ENCODE data around the gene KCNH8.
"Not testable (repeated sequence)": the region's sequence is repeated elsewhere in the genome, so short reads cannot be mapped to it uniquely, and the experiment has no call there.

Gene KCNH8

DNA sequence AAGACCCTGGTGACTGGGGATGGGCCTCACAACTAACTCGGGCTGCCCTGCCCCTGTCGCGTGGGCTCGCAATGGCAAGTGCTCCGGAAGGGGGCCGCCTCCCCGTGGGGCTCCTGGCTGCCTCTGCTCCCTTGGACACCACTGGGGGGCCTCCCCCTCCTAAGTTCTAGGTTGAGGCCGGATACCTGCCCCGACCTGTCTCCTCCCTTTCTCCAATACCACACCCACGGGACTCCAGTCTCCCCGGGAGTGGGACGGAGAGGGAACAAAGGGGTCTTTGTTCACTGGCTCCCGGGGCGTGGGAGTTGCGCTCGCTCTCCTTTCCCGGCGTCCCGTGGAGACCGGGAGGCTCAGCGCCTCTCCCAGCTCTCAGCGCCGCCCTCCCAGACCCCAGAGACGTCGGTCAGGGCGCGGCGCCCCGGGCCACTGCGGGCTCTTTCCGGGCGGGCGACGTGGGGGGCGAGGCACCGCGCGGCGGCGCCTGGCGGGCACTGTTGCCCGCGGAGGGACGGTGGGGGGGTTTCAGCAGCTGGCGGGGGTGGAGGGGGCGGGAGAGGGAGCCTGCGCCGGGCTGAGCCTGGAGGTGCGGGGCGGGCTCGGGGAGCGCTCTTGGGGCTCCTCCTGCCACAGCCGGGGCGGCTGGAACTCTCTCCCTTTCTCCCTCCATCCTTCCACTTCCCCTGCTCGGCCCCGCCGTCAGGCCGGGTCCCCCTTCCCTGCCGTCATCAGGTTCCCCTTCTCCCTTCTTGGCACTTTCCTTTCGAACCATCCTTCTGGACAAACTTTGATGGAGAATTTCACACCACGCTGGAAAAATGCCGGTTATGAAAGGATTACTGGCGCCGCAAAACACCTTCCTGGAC is at the start of gene KCNH8:
TSS of gene KCNH8 (plus strand) at position 606 of the 863 bp plus-strand sequence. CDS start at position 816, 210 bp downstream.
- H3K9ac ChIP-seq (ENCODE audit: low read length) = peak within 1 kb of the TSS; percentile 59
- H4K20me1 ChIP-seq (ENCODE audit: insufficient read depth, low read length) = peaks cover 3% of the 10 kb centered on the region; the same call in 1 of the 2 replicates
- H2AFZ ChIP-seq (ENCODE audit: low read depth, low read length) = peak within 1 kb of the TSS; percentile 92
- peak within 1 kb of the TSS; percentile 81 for H3K4me3 ChIP-seq (ENCODE audit: low read length)
- H3K36me3 ChIP-seq (replicated peaks; ENCODE audit: low read depth, low read length) = no peaks in the 10 kb centered on the region
- H3K4me2 ChIP-seq (ENCODE audit: low read length) = peak within 1 kb of the TSS; percentile 87
- no peaks in the 10 kb centered on the region for H3K27me3 ChIP-seq (ENCODE audit: low read depth, low read length)
- H3K9me3 ChIP-seq (ENCODE audit: insufficient read depth, low read length) = no peaks in the 10 kb centered on the region
- no peak for TF ChIP-seq EZH2phosphoT487 (IDR thresholded peaks at IDR 0.05; ENCODE audit: low read depth)
- TF ChIP-seq, protein P1, sequence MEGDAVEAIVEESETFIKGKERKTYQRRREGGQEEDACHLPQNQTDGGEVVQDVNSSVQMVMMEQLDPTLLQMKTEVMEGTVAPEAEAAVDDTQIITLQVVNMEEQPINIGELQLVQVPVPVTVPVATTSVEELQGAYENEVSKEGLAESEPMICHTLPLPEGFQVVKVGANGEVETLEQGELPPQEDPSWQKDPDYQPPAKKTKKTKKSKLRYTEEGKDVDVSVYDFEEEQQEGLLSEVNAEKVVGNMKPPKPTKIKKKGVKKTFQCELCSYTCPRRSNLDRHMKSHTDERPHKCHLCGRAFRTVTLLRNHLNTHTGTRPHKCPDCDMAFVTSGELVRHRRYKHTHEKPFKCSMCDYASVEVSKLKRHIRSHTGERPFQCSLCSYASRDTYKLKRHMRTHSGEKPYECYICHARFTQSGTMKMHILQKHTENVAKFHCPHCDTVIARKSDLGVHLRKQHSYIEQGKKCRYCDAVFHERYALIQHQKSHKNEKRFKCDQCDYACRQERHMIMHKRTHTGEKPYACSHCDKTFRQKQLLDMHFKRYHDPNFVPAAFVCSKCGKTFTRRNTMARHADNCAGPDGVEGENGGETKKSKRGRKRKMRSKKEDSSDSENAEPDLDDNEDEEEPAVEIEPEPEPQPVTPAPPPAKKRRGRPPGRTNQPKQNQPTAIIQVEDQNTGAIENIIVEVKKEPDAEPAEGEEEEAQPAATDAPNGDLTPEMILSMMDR (IDR thresholded peaks at IDR 0.05; ENCODE audit: low read depth, low read length) = no peak
- peak within 1 kb of the TSS; percentile 37 for H3K27ac ChIP-seq (ENCODE audit: low read length)
- peaks cover 4% of the 10 kb centered on the region; the same call in 1 of the 2 replicates for H3K4me1 ChIP-seq (ENCODE audit: low read length)
- no peaks in the 10 kb centered on the region for H3K79me2 ChIP-seq (ENCODE audit: low read length)

DNA sequence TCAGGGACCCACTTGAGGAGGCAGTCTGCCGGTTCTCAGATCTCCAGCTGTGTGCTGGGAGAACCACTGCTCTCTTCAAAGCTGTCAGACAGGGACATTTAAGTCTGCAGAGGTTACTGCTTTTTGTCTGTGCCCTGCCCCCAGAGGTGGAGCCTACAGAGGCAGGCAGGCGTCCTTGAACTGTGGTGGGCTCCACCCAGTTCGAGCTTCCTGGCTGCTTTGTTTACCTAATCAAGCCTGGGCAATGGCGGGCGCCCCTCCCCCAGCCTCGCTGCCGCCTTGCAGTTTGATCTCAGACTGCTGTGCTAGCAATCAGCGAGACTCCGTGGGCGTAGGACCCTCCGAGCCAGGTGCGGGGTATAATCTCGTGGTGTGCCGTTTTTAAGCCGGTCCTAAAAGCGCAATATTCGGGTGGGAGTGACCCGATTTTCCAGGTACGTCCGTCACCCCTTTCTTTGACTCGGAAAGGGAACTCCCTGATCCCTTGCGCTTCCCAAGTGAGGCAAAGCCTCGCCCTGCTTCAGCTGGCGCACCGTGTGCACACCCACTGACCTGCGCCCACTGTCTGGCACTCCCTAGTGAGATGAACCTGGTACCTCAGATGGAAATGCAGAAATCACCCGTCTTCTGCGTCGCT is 45.5 kb upstream of the KCNH8 start:
- H3K4me2 ChIP-seq (ENCODE audit: low read length); H3K36me3 ChIP-seq (replicated peaks; ENCODE audit: low read depth, low read length); H3K27me3 ChIP-seq (ENCODE audit: low read depth, low read length); H3K9ac ChIP-seq (ENCODE audit: low read length); H3K27ac ChIP-seq (ENCODE audit: low read length); H2AFZ ChIP-seq (ENCODE audit: low read depth, low read length); H3K4me3 ChIP-seq (ENCODE audit: low read length); H3K9me3 ChIP-seq (ENCODE audit: insufficient read depth, low read length); H3K79me2 ChIP-seq (ENCODE audit: low read length); H4K20me1 ChIP-seq (ENCODE audit: insufficient read depth, low read length); H3K4me1 ChIP-seq (ENCODE audit: low read length): not testable (repeated sequence)

DNA sequence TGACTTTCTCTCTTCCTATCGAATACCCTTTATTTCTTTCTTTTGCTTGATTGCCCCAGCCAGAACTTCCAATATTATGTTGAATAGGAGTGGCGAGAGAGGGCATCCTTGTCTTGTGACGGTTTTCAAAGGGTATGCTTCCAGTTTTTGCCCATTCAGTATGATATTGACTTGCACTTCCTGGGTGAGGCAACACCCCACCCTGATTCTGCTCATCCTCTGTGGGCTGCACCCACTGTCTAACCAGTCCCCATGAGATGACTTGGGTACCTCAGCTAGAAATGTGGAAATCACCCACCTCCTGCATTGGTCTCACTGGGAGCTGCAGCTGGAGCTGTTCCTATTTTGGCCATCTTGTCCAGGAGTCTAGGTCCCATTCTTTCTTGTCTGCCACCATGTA is 44.8 kb upstream of the KCNH8 start:
- H2AFZ ChIP-seq (ENCODE audit: low read depth, low read length) = no peak overlapping the region
- H3K27ac ChIP-seq (ENCODE audit: low read length) = no peak overlapping the region
- H3K4me3 ChIP-seq (ENCODE audit: low read length) = no peak overlapping the region
- no peaks in the 10 kb centered on the region for H3K36me3 ChIP-seq (replicated peaks; ENCODE audit: low read depth, low read length)
- H3K9me3 ChIP-seq (ENCODE audit: insufficient read depth, low read length) = no peaks in the 10 kb centered on the region
- no peaks in the 10 kb centered on the region for H3K4me1 ChIP-seq (ENCODE audit: low read length)
- H3K4me2 ChIP-seq (ENCODE audit: low read length) = no peak overlapping the region
- no peak overlapping the region for H3K9ac ChIP-seq (ENCODE audit: low read length)
- no peaks in the 10 kb centered on the region for H4K20me1 ChIP-seq (ENCODE audit: insufficient read depth, low read length)
- H3K27me3 ChIP-seq (ENCODE audit: low read depth, low read length) = no peaks in the 10 kb centered on the region
- TF ChIP-seq, protein P1 (IDR thresholded peaks at IDR 0.05; ENCODE audit: low read depth, low read length) = no peak
- no peak for TF ChIP-seq EZH2phosphoT487 (IDR thresholded peaks at IDR 0.05; ENCODE audit: low read depth)
- H3K79me2 ChIP-seq (ENCODE audit: low read length) = no peaks in the 10 kb centered on the region

DNA sequence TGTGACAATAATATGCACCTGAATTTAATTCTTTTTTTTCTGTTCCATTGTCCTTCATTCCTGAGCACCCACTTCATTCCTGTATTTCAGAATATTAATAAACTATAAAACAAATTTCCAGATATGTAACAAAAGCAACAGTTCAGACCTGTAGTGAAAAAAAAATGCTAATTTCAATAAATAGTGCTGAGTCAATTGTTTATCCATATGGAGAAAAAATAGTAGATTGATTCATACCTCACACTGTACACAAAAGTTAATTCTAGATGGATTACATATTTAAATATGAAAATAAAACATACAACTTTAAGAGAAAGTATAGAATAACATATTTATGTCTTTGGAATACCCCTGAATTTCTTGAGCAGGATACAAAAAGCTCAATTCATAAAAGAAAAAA is 43.9 kb upstream of the KCNH8 start:
- Histone ChIP-seq H3K4me1 (ENCODE audit: low read length) (no peaks in the 10 kb centered on the region), H3K9ac (ENCODE audit: low read length) (no peak overlapping the region), H3K36me3 (replicated peaks; ENCODE audit: low read depth, low read length) (no peaks in the 10 kb centered on the region), H4K20me1 (ENCODE audit: insufficient read depth, low read length) (no peaks in the 10 kb centered on the region), H2AFZ (ENCODE audit: low read depth, low read length) (no peak overlapping the region), H3K79me2 (ENCODE audit: low read length) (no peaks in the 10 kb centered on the region), H3K27ac (ENCODE audit: low read length) (no peak overlapping the region), H3K27me3 (ENCODE audit: low read depth, low read length) (no peaks in the 10 kb centered on the region), H3K4me2 (ENCODE audit: low read length) (no peak overlapping the region), H3K9me3 (ENCODE audit: insufficient read depth, low read length) (no peaks in the 10 kb centered on the region), H3K4me3 (ENCODE audit: low read length) (no peak overlapping the region)
- TF ChIP-seq, protein P1 (IDR thresholded peaks at IDR 0.05; ENCODE audit: low read depth, low read length) = no peak
- no peak for TF ChIP-seq EZH2phosphoT487 (IDR thresholded peaks at IDR 0.05; ENCODE audit: low read depth)

Measured in OCI-LY3 (cell line).